ENCODE measurements around the gene HCLS1.
"Not testable (repeated sequence)": the region's sequence is repeated elsewhere in the genome, so short reads cannot be mapped to it uniquely, and the experiment has no call there.

HCLS1 gene

DNA sequence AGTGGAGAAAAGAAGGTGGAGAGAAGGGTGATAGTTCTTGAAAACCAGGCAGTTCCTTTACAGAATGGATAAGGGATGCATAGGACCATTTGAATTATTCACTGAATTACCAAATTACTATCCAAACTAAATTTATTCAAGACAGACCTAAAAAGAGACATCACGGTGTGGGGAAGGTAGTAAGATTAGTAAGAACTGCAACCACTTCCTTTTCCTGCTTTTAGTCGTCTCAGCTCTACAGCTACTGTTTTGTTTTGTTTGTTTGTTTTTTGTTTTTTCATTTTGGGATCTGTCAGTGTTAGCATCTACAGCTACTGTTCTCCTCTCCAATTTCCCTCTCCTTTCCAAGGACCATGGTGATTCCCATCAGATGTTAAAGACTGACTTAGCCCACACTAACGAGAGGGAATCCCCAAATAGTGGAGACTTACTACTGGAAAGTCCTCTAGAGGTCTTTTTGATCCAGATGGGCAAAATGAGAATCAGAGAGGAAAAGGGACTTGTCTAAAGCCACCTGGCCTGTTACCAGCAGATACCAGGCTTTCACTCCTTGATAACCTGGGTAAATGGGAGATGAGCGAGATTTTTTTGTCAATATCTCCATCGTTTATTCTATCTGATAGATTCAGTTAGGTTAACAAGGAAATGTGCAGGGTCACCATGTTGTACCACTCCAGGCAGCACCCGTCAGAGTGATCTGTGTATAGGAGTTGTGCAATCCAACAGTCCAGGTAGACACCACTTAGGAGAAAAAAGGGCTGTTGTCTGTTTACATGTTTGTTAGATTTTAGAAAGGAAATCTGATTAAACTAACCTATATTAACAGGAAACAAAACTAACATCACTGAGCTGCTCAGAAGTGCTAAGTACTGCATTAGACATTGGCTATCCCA lies 6.0 kb downstream of the HCLS1 start:
- no peak for DNase-seq

DNA sequence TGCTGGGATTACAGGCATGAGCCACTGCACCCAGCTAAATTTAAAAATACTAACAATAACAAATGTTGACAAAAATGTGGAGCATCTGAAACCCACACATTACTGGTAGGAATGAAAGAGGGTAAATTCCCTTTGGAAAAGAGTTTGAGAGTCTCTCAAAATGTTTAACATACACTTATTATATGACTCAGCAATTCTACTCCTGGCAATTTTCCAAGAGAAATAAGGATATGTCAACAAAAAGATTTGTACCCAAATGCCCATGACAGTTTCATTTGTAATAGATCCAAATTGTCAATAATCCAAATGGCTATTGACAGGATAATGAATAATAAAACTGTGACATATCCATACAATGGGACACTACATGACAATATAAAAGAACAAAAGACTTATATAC lies 9.0 kb downstream of the HCLS1 start:
- no peak for DNase-seq

DNA sequence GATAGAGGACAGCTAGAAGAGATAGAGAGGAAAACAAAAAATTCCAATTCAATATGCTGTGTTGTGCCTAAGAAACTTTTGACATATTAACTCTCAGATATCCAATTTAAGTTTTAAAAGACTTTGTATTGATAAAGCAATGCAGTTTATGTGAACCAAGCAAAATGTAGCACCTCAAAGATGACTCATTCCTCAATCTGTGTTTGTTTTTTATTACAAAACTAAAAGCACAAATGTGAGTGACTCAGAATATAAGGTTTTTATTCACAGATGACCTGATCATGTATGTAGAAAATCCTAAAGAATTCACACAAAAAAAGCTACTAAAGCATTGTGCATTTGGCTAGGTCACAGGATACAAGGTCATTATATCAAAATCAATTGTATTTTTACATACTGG lies 11.1 kb downstream of the HCLS1 start:
- DNase-seq: no peak

DNA sequence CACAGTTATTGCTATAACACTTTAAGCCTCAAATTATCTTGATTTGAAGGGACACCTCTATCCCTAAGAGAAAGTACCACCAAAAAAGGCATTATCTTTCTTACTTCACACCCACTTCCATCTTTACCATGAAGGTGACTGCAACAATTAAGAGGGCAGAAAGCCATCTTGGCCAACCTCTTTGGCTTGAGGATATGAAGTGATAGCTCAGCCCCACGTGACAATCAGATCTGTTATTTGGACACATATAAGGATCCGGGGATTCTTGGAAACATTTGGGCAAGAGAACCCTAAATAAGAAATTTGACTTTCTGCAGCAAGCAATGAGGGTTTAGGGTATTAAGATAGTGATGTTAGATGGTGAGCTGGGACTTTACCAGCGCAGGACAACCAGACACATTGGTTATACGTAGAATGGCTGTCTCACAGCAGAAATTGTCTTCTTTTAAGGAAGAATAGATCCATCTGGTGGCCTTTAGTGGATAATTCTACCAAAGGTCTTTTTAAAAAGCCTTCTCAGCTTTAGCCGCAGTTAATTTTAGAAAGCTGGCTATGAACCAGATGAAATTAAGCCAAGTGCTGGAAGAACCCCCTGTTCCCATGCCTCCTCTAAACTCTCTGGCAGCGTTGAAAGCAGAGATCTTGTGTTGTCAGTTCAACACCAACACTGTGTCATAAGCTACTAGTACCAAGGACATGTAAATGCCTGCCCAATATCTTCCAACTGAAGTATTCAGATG lies 12.3 kb downstream of the HCLS1 start:
- no peak for DNase-seq

DNA sequence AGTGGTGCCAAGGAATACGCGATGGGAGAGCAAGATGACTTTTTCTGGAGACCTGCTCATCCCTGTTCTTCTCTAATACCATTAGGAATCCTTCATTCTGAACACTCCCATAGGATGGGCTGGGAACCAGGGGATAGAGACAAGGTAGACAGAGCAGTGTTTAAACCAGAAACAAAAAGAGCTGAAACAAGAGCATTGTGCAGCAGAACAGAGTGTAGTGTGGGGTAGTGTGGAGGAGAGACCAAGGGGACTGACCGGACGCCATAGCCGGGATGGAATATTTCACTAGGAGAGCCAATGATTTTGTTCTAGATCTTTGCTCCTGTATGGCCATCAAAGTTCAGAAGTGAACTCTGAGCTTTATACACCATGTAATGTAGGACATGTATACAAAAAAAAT lies 15.6 kb downstream of the HCLS1 start:
- no peak for DNase-seq

DNA sequence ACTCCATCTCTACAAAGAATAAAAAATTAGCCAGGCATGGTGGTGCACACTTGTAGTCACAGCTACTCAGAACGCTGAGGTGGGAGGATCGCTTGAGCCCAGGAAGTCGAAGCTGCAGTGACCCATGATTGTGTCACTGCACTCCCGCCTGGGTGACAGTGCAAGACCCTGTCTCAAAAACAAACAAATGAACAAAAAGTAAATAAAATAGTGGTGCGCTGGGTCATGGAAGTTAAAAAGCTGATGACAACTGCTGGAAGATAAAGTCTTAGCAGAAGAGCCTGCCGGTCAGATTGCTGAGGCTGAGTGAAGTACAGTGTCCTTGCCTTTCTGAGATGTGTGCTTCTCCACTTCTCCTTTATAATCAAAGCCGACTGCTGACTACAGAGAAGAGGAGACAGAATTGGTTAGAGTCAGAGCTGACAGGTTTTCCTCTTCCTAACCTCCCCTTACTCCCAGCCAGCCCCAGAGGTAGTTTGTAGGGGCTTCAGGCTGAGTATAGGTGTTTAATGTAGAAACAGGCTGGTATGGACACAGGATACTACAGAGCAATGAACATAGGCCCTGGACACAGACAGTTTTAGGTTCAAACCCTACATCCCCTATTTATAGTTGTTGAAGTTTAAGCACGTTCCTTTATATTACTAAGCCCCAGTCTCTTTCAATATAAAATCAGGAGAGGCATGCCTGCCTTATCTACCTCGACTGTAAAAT lies 17.9 kb downstream of the HCLS1 start:
- DNase-seq: no peak

DNA sequence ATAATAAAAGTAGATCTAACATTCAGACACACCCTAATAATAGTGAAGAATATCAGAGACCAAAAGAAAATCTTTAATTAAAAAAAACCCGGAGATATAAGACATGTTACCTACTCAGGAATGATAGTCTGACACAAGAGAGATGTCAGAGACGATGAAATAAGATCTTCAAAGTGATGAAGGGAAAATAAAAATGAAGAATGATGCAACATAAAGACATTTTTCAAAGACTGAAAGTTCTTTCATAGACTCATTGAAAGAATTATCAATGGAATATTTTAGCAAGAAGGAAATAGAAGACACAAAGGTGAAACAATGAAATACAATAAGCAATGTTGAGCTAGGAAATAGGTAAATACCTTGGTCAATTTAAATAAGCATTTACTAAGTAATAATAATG lies 19.6 kb downstream of the HCLS1 start:
- DNase-seq: no peak

DNA sequence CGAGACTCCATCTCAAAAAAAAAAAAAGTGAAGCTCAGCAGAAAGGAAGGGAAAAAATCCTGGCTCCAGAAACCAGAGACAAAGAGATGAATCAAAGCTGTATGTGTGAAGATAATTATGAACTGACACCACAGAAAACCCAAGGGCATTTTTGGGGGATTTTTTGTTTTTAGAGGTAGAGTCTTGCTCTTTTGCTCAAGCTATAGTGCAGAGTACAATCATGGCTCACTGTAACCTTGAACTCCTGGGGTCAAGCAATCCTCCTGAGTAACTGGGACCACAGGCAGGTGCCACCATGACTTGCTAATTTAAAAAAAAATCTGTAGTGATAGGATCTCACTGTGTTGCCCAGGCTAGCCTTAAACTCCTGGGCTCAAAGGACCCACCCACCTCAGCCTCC lies 22.8 kb downstream of the HCLS1 start:
- DNase-seq: no peak

DNA sequence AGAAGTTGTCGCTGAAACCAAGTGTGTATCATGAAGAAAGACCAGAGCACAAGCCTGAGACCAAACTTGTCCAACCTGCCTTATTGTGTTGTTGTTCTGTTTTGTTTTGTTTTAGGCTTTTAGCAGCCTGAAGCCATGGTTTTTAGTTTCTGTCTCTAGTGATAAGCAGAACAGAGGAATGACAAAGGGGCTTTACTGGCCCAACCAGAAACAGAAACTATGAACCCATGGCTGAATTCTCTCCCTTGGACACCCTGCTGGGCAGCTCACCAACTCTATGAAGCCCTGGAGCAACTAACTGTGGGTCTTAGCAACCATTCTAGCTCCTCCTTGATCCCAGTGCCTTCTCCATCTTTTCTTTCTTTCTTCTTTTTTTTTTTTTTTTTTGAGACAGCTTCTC lies 30.3 kb downstream of the HCLS1 start:
- no peak for DNase-seq

DNA sequence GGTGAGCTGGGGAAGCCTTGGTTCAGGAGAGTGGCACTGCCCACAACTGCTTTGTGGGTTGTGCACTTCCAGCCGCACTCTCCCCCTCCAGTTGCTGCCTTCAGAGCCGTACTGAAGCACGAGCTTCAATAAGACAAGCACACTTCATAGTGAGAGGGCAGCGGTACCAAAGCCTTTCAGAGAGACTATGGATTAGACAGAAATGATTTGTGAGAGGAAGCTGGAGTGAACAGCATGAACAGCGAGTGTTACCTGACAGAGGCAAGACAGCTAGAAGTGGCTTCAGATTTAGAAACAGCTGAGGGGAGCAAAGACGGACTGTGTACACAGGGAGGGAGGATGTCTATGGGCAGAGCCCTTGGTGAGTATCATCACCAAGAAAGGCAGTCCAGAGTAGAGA lies 31.1 kb downstream of the HCLS1 start:
- no peak for DNase-seq

DNA sequence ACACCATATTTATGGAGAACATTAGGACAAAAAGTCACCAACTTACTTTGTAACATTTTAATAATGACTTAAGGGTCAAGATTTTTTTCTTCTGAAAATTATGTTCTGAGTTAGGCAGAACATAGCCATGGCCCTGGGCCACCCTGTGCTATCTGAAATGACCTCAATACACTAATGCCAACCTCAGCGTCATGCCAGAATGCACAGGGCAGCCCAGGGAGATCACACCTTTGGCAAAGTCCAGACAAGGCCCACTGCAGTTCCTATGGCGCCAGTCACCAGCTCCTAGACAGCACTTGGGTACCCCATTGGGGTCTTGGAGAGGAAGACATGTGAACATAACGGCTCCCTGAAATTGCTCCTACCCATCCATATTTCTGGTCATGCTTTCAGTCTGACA lies 33.1 kb downstream of the HCLS1 start:
- no peak for DNase-seq

DNA sequence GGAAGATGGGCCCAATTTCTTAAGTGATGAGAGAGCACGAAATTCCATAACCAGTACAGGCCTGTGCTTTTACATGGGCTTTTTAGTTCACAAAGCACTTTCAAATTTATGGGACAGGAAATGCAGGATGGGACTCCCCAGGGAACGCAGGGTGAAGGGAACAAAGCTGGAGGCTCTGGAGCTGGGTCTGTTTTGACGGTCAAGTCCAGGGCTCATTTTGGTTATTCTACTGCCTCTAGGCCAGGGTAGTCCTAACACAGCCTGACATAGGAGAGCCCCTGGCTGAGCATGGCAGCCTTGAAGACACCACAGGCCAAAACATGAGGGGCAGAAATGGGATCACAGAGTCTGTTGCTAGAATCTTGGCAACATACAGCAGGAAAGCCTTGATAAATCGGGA lies 33.5 kb downstream of the HCLS1 start:
- DNase-seq: no peak

DNA sequence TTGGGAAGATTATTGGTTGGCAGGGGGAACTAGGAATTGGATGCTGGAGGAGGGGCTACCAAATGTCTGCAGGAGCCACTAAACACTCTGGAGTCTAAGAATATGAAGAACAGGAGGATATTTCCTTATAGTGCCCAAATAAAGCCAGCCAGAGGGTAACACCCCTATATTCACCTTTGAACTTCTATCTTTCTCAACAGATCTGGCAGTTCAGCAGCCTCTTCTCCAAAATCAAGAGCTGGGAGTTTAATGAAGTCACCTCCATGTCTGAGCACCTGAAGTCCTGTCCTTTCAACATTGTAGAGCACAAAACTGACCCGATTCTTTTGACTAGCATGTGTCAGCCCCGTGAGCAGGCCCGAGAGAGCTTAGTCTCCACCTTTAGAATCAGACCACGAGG lies 34.2 kb downstream of the HCLS1 start:
- DNase-seq: no peak

DNA sequence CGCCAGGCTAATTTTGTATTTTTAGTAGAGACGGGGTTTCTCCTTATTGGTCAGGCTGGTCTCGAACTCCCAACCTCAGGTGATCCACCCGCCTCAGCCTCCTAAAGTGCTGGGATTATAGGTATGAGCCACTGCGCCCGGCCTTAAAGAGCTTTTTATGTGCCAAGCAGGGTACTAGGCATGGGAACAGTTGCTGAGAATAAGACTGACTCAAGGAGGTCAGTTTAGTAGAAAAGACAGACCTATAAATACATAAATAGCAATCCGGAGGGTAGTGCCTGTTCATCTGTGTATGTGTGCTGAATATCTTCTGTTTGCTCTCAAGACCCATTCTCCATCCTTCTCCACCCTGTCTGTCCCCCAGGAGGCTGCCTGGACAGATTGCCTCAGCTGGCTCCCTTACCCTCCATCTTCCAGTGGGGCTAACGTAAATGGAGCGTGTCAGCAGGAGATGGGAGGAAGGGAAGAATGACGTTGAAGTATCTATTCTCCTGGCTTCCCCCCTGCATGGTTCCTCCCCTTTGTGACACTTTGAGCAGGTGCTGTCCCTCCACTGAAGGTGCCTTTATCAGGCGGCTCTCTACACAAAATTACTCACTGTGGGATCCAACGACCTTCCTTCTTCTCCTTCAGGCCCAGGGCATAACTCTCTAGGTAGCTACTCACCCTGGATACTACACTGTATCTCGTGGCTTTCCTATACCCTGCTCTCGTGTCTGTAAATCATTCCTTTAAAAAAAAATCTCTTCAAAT lies 36.4 kb downstream of the HCLS1 start:
- no peak for DNase-seq

DNA sequence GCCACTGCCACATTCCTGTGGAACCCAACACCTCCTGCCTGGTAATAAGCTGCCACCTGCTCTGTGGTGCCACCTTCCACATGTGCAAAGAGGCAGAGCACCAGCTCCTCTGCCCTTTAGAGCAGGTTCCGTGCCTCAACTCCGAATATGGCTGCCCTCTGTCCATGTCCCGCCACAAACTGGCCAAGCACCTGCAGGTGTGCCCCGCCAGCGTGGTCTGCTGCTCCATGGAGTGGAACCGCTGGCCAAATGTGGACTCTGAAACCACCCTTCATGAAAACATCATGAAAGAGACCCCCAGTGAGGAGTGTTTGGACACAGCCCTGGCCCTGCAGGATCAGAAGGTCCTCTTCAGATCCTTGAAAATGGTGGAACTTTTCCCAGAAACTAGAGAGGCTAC lies 39.2 kb downstream of the HCLS1 start:
- DNase-seq: no peak

DNA sequence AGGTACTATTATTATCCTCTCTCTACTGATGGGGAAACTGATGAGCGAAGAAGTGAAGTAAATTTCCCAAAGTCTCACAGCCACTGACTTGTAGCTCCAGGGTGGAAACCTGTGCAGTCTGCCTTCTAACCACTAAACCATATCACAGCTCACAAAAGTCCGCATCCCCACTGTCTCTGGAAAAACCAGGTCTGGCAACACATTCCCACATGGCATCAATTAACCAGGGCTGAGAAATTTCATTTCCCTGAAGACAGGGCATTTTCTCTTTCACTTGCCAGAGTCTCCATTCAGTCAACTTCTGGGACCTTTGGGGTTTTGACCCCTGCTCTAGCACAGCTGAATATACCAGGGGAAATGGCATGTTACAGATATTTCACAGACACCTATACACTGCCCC lies 41.0 kb downstream of the HCLS1 start:
- DNase-seq: no peak

DNA sequence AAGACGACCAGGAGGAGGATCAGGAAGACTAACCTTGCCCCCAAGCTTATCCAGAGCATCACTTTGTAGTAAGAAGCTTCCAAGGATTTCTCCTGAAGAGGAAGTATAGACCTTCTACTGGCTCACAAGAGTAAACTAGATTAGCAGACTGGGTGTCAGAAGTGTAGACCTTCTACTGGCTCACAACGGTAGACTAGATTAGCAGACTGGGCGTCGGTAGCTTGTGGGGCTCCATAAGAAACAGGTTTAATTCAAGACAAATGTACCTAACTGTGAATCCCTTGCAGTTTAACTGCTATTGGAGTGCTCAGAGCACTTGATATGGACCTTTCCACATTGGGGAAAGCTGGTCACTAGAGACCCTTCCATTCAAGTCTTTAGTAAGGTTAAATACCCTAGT lies 54.6 kb downstream of the HCLS1 start:
- DNase-seq: no peak

DNA sequence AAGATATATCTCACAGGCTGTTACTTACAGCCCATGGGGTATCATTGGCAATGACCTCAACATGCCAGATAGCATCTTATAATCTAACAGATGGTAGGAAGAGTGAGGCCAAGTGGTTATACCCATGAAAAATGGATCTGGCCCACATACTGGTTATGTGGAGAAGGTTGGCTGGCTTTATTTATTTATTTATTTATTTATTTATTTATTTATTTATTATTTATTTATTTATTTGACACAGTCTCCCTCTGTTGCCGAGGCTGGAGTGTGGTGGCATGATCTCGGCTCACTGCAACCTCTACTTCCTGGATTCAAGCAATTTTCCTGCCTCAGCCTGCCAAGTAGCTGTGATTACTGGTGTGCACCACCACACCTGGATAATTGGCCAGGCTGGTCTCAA lies 55.9 kb downstream of the HCLS1 start:
- DNase-seq: no peak

DNA sequence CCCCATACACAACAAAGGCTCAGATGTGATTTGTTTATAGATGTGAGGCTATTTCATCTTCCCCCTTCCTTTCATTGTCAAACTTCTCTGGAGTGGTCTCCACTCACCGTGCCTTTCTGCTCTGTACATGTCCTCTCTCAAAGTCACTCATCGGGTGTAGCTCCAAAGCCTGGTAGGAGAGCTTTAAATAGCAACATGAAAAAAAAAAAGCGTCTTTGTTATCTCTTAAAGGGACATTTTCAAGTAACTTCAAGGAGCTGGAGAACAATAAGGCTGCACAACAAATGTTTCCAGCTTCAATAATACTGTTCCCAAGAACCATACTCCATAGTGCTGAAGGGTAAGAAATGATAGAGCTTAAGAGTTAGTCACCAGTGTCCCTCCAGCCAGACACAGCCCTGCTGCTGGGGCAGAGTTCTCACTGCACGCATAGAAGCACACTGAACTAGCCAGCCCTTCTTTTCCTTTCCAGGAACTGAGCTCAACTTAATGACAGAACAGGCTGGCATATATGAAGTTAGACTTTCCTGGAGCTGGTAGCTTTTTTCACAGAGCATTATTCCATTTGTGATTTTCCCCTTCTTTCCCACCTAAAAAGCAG lies 59.4 kb downstream of the HCLS1 start:
- no peak for DNase-seq

DNA sequence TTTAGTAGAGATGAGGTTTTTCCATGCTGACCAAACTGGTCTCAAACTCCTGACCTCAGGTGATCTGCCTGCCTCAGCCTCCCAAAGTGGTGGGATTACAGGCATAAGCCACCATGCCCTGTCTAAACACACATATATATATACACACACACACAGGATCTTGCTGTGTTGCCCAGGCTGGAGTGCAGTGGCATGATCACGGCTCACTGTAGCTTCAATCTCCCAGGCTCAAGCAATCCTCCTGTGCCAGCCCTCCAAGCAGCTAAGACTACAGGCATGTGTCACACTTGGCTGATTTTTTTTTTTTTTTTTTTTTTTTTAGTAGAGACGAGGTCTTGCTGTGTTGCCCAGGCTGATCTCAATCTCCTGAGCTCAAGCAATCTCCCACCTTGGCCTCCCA lies 60.8 kb downstream of the HCLS1 start:
- DNase-seq: not testable (repeated sequence)

DNA sequence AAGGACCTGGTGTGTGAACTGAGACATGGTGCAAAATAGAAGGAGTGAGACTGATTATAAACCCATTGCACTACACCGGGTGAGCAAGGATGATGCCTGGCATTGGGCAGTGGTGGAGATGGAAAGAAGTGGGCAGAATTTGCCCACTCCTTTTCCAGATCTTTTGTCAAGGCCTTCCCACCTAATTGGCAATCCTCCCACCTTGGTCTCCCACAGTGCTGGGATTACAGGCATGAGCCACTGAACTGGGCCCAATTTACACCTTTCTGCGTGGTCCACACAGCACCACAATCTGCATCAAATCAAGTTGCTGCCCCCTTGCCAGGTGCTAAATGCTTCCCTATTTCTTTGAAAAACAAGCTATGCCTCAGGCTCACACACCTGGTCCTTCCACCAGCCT lies 62.1 kb downstream of the HCLS1 start:
- DNase-seq: no peak

DNA sequence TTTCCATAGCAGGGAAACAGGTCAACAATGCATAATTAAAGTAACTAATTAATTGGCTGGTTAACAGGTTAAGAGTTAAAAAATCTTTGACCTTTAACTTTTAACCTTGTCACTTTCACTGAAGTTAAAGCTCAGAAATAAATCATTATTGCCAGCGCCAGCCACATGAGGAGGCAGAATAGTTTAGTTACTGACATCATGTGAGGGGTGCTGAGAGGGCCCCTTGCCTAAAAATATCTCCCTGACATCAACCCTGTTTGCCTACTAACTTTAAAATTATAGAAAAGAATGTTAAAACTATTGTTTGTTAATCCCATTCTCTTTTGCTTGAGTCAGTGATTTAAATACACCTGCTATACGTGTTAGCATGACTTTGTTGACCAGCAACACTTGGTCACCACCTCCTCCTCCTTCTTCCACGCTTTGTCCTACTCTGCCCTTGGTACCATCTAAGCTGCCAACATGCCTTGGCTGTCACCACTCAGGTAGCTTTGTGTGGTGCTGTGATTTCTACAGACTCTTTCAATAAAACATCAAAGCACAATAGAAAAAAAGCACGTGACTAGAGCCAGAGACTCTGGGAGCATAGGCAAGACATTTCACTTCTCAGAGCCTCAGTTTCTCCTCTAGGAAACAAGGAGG lies 64.8 kb downstream of the HCLS1 start:
- DNase-seq: no peak

Data from KG1 (cell line).